H1 (cell line): ENCODE measurements around the gene SKAP1. TPM values are rescaled to one million over a fixed set of nuclear protein-coding genes. Genes with fewer than 3 reads are reported as not detected.

Experiments used
- CTCF ChIA-PET: fragments of 300-600 bp; sonication (Branson Sonifier 250); formaldehyde crosslinking; loops from one replicate; lab custom pipeline; 2021; ENCODE audit not compliant: partially characterized antibody; lab: Charles Lee
- POLR2A ChIA-PET: fragments of 300-600 bp; sonication (Branson Sonifier 250); formaldehyde crosslinking; loops from one replicate; lab custom pipeline; 2021; ENCODE audit warnings: inconsistent platforms; ENCODE audit not compliant: partially characterized antibody; lab: Charles Lee
- DNase-seq, 2 experiments: peaks; one replicate each; pipeline versions ENCODE4 v3.0.0 to v3.0.0-alpha.2; 2010 to 2022; ENCODE audit warnings: low spot score in 2 of 2, low read depth in 1 of 2, mixed read lengths in 1 of 2
- FAIRE-seq: peaks from 2 replicates; lab custom pipeline; 2011; peaks lifted over from hg19 to GRCh38; lab: Jason Lieb, UNC
- H2AFZ ChIP-seq: 2 replicates; pipeline ENCODE4 v1.8.1; 2012; ENCODE audit warnings: low read length, inconsistent platforms
- H2AK5ac ChIP-seq: 2 replicates; pipeline ENCODE4 v1.6.1; 2013; ENCODE audit warnings: low read depth, low read length
- H2BK120ac ChIP-seq: replicated peaks from 2 replicates; pipeline ENCODE3; 2013; ENCODE audit warnings: low read depth, low read length, inconsistent platforms
- H2BK12ac ChIP-seq: 2 replicates; pipeline ENCODE4 v1.6.1; 2013; ENCODE audit warnings: low read depth, low read length
- H2BK15ac ChIP-seq: 2 replicates; pipeline ENCODE4 v1.6.1; 2013; ENCODE audit warnings: low read length
- H2BK20ac ChIP-seq: 2 replicates; pipeline ENCODE4 v1.6.1; 2013; ENCODE audit warnings: low read length
- H2BK5ac ChIP-seq: 2 replicates; pipeline ENCODE4 v1.6.1; 2013; ENCODE audit warnings: low read depth, low read length
- H3K14ac ChIP-seq: 2 replicates; pipeline ENCODE4 v1.6.1; 2013; ENCODE audit warnings: inconsistent platforms; ENCODE audit not compliant: insufficient read length
- H3K18ac ChIP-seq: 2 replicates; pipeline ENCODE4 v1.6.1; 2013; ENCODE audit warnings: low read length; ENCODE audit errors: extremely low read depth
- H3K23ac ChIP-seq: 2 replicates; pipeline ENCODE4 v1.6.1; 2013; ENCODE audit warnings: inconsistent platforms; ENCODE audit not compliant: insufficient read length
- H3K23me2 ChIP-seq: 2 replicates; pipeline ENCODE4 v1.6.1; 2013; ENCODE audit warnings: low read depth, low read length
- H3K27ac ChIP-seq: 2 replicates; pipeline ENCODE4 v1.6.1; 2011; ENCODE audit warnings: low read depth, low read length, inconsistent platforms
- H3K27me3 ChIP-seq, 4 experiments: replicated peaks in 1 of 4; 1 replicate in 1 of 4; 2 replicates in 3 of 4; pipeline versions ENCODE4 v1.6.1 to v1.8.1; 2011 to 2013; ENCODE audit warnings: low read length in 3 of 4, mild to moderate bottlenecking in 3 of 4, inconsistent platforms in 2 of 4, mixed read lengths in 2 of 4, moderate library complexity in 1 of 4; ENCODE audit not compliant: control insufficient read depth in 3 of 4, insufficient read depth in 3 of 4; ENCODE audit errors: extremely low read depth in 1 of 4
- H3K36me3 ChIP-seq, 4 experiments: 2 replicates each; pipeline versions ENCODE4 v1.6.1 to v1.8.1; 2011 to 2013; ENCODE audit warnings: mild to moderate bottlenecking in 4 of 4, low read length in 3 of 4, moderate library complexity in 2 of 4, control low read depth in 1 of 4, inconsistent platforms in 1 of 4; ENCODE audit not compliant: insufficient read depth in 4 of 4, control insufficient read depth in 2 of 4
- H3K4ac ChIP-seq: replicated peaks from 2 replicates; pipeline ENCODE3; 2013; ENCODE audit warnings: low read length, low read depth, mixed read lengths, inconsistent platforms; ENCODE audit not compliant: insufficient read length
- H3K4me1 ChIP-seq, 4 experiments: replicated peaks in 1 of 4; 1 replicate in 1 of 4; 2 replicates in 3 of 4; pipeline versions ENCODE4 v1.6.1 to v1.8.1; 2011 to 2013; ENCODE audit warnings: low read length in 3 of 4, inconsistent platforms in 2 of 4, mixed read lengths in 1 of 4; ENCODE audit not compliant: insufficient read depth in 4 of 4, control insufficient read depth in 3 of 4
- H3K4me2 ChIP-seq, 2 experiments: 2 replicates each; pipeline versions ENCODE4 v1.6.1 to v1.8.1; 2011 to 2013; ENCODE audit warnings: low read depth in 2 of 2, low read length in 2 of 2, control low read depth in 1 of 2, inconsistent platforms in 1 of 2, mild to moderate bottlenecking in 1 of 2; ENCODE audit not compliant: insufficient read depth in 1 of 2
- H3K4me3 ChIP-seq, 4 experiments: fragments of 200-600, 300-600 bp in 1 of 4; sonication (generic), shearing (Covaris generic), sonication (Bioruptor Twin) in 1 of 4; 2 replicates each; pipeline versions ENCODE4 v1.5.1 to v1.8.1; 2011 to 2016; ENCODE audit warnings: low read length in 4 of 4, low read depth in 3 of 4, control low read depth in 2 of 4, inconsistent platforms in 2 of 4, mild to moderate bottlenecking in 2 of 4, mixed read lengths in 1 of 4, moderate library complexity in 1 of 4; ENCODE audit not compliant: insufficient read depth in 2 of 4; ENCODE audit errors: extremely low read depth in 1 of 4
- H3K56ac ChIP-seq: replicated peaks from 2 replicates; pipeline ENCODE3; 2013; ENCODE audit warnings: low read depth, mild to moderate bottlenecking, mixed read lengths, low read length, inconsistent platforms; ENCODE audit not compliant: insufficient read length
- H3K79me1 ChIP-seq: 2 replicates; pipeline ENCODE4 v1.6.1; 2013; ENCODE audit warnings: low read depth, low read length, control low read depth
- H3K79me2 ChIP-seq, 2 experiments: 2 replicates each; pipeline versions ENCODE4 v1.6.1 to v1.8.1; 2012 to 2013; ENCODE audit warnings: low read length in 2 of 2, mild to moderate bottlenecking in 2 of 2, inconsistent platforms in 1 of 2; ENCODE audit not compliant: insufficient read depth in 2 of 2, control insufficient read depth in 1 of 2
- H3K9ac ChIP-seq, 4 experiments: replicated peaks in 1 of 4; 1 replicate in 1 of 4; 2 replicates in 3 of 4; pipeline versions ENCODE4 v1.6.1 to v1.8.1; 2011 to 2013; ENCODE audit warnings: low read depth in 3 of 4, low read length in 3 of 4, control low read depth in 2 of 4, mild to moderate bottlenecking in 2 of 4, moderate library complexity in 2 of 4, inconsistent platforms in 1 of 4; ENCODE audit errors: extremely low read depth in 1 of 4
- H3K9me3 ChIP-seq, 2 experiments: 2 replicates each; pipeline versions ENCODE4 v1.6.1 to v1.8.1; 2012 to 2013; ENCODE audit warnings: mild to moderate bottlenecking in 2 of 2, moderate library complexity in 2 of 2, control low read depth in 1 of 2, inconsistent platforms in 1 of 2, low read depth in 1 of 2, low read length in 1 of 2, mixed read lengths in 1 of 2; ENCODE audit not compliant: insufficient read depth in 2 of 2
- H4K20me1 ChIP-seq, 2 experiments: replicated peaks in 1 of 2; 2 replicates each; pipeline versions ENCODE3 to v1.8.1; 2011 to 2013; ENCODE audit warnings: inconsistent platforms in 2 of 2, low read length in 2 of 2, mild to moderate bottlenecking in 1 of 2; ENCODE audit not compliant: insufficient read depth in 2 of 2, control insufficient read depth in 1 of 2
- H4K5ac ChIP-seq: 2 replicates; pipeline ENCODE4 v1.6.1; 2013; ENCODE audit warnings: low read length, low read depth, mixed read lengths, inconsistent platforms; ENCODE audit not compliant: insufficient read length
- H4K8ac ChIP-seq: 2 replicates; pipeline ENCODE4 v1.8.0; 2013; ENCODE audit warnings: mild to moderate bottlenecking, moderate library complexity, low read length, inconsistent platforms; ENCODE audit not compliant: insufficient read depth; ENCODE audit errors: extremely low read depth
- H4K91ac ChIP-seq: replicated peaks from 2 replicates; pipeline ENCODE3; 2013; ENCODE audit warnings: low read length, mixed read lengths, inconsistent platforms; ENCODE audit not compliant: insufficient read length
- CBX8 ChIP-seq: fragments of 300-800, 300-1000 bp; sonication (generic); IDR thresholded peaks from 2 replicates; pipeline ENCODE4 v1.7.1; 2016; ENCODE audit warnings: low read depth, low read length, borderline replicate concordance
- EGR1 ChIP-seq: IDR thresholded peaks from 2 replicates; pipeline ENCODE4 v1.6.1; 2011; ENCODE audit warnings: low read depth, low read length, borderline replicate concordance
- NANOG ChIP-seq: IDR thresholded peaks from 2 replicates; pipeline ENCODE4 v1.6.1; 2011; ENCODE audit warnings: low read length, low read depth, mild to moderate bottlenecking, inconsistent platforms; ENCODE audit not compliant: insufficient read depth, poor library complexity, severe bottlenecking
- NRF1 ChIP-seq: IDR thresholded peaks from 2 replicates; pipeline ENCODE4 v1.6.1; 2011; ENCODE audit warnings: mild to moderate bottlenecking, low read depth, low read length, improper control_type of control experiment
- RNF2 ChIP-seq: fragments of 200-900, 300-1000 bp; sonication (generic); IDR thresholded peaks from 2 replicates; pipeline ENCODE4 v1.7.1; 2016; ENCODE audit warnings: borderline replicate concordance, low read depth, mild to moderate bottlenecking, antibody characterized with exemption, low read length; ENCODE audit not compliant: poor library complexity, severe bottlenecking; ENCODE audit errors: missing control alignments
- SIN3A ChIP-seq, 2 experiments: IDR thresholded peaks in 1 of 2; conservative IDR thresholded peaks in 1 of 2; 2 replicates each; pipeline ENCODE4 v1.6.1; 2011 to 2012; ENCODE audit warnings: low read length in 2 of 2, improper control_type of control experiment in 1 of 2, low read depth in 1 of 2, mild to moderate bottlenecking in 1 of 2
- TCF12 ChIP-seq: IDR thresholded peaks from 2 replicates; pipeline ENCODE4 v1.6.1; 2011; ENCODE audit warnings: low read depth, mild to moderate bottlenecking, low read length
- TEAD4 ChIP-seq: IDR thresholded peaks from 2 replicates; pipeline ENCODE4 v1.6.1; 2012; ENCODE audit warnings: low read depth, low read length, inconsistent platforms, mixed read lengths
- WGBS, 2 experiments: shearing (Covaris generic) in 1 of 2; methylation state at CpG; one replicate each; pipeline versions ENCODE4 v1.1.6 to v1.1.7; 2013 to 2015; ENCODE audit warnings: low lambda C conversion rate in 2 of 2, mixed read lengths in 2 of 2, inconsistent platforms in 1 of 2, low coverage in 1 of 2, missing lambda C conversion rate in 1 of 2; ENCODE audit not compliant: insufficient replicate concordance in 2 of 2, insufficient coverage in 1 of 2, insufficient read length in 1 of 2; ENCODE audit errors: extremely low coverage in 1 of 2, missing lambda C conversion rate in 1 of 2; 5-methylcytosine and 5-hydroxymethylcytosine counted together
- polyA plus RNA-seq, 7 experiments: library from polyadenylated mRNA; depleted of rRNA in 3 of 7; stranded (reverse) in 5 of 7; unstranded in 2 of 7; fragments of >200 nt in 5 of 7; fragments of 200-250 nt in 2 of 7; gene quantifications; 1 replicate in 5 of 7; 2 replicates in 1 of 7; 4 replicates in 1 of 7; pipeline versions ENCODE4 v1.2.1 to v1.2.3, GENCODE V29; 2011 to 2013; ENCODE audit warnings: missing spikeins in 2 of 7, mixed read lengths in 2 of 7
- total RNA-seq: library from RNA; stranded (reverse); fragmentation: NEBNext Ultra II Directional; extraction: Animal tissue kit (Norgen Biotek cat#: 25700); gene quantifications from 2 replicates; pipeline ENCODE4 v1.2.1, GENCODE V29; 2021

SKAP1 gene
- total and polyA plus RNA-seq, 2 of the 8 experiments (the other 6 are each of a cell fraction or from before 2014, with no cell fraction given): not detected

DNA sequence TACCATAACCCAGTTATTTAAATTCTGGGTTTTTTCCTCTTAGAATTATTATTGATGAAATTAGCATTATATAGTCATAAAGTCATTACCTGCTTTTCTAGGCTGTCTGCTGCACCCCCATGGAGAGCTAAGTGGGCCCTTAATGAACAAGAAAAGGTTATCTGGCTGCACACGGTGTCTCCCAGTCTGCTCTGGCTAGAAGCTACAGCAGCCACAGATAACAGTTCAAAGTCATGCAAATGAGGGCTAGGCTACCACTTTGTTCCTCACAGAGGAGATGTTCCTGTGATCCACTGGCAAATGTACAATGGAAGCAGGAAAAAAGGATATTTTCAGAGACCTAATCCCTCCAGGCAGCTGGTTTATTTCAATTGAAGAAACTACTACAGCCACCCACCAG, 210.4 kb downstream of the SKAP1 start:
- CTCF ChIA-PET: interaction anchor here (1.0 to 1.6 kb wide), 3 partner anchors 9 to 369 kb away, joined by 3 to 14 read pairs (median 3); no protein-coding TSS in a partner anchor
- POLR2A ChIA-PET: no interaction called here
- Histone ChIP-seq H3K4ac (no peak overlapping the region), H3K79me1 (no peaks in the 10 kb centered on the region), H3K23ac (no peak overlapping the region), H2BK20ac (no peak overlapping the region), H4K91ac (no peak overlapping the region), H4K5ac (no peak overlapping the region), H2BK120ac (no peak overlapping the region), H3K9ac (no peak overlapping the region), H2BK12ac (no peak overlapping the region), H3K4me2 (no peak overlapping the region), H2AK5ac (no peak overlapping the region), H3K23me2 (no peaks in the 10 kb centered on the region), H2BK15ac (no peak overlapping the region), H3K4me1 (peaks cover 0 to under 1% (median 0%) of the 10 kb centered on the region in 4 experiments; a peak in 2 of 7 replicates), H3K4me3 (no peak overlapping the region)
- peak; percentile 28 for FAIRE-seq
- WGBS, 2 experiments: 43% methylated on average over 1 of the region's 1 CpG; no CpG with 5 or more reads in 1 of the 2 experiments
- no peak for TF ChIP-seq TCF12
- no peak for TF ChIP-seq NRF1
- no peak for TF ChIP-seq EGR1
- TF ChIP-seq CBX8: no peak
- no peak for TF ChIP-seq SIN3A (conservative IDR thresholded peaks at IDR 0.05 in 1 of 2, IDR thresholded peaks at IDR 0.05 in 1 of 2; ENCODE audit: low read depth in 1 of 2, low read length in 2 of 2)
- TF ChIP-seq RNF2: no peak
- TF ChIP-seq TEAD4: no peak
- TF ChIP-seq NANOG: peak; percentile 91
- TF ChIP-seq, all 59 proteins: peak for 1
- Histone ChIP-seq H3K56ac (no peak overlapping the region), H2BK5ac (no peak overlapping the region), H3K27me3 (peaks cover 0 to 3% (median 1%) of the 10 kb centered on the region in 4 experiments; a peak in 3 of 7 replicates), H3K9me3 (no peaks in the 10 kb centered on the region), H3K36me3 (no peaks in the 10 kb centered on the region), H2AFZ (no peak overlapping the region), H3K79me2 (no peaks in the 10 kb centered on the region), H3K18ac (no peak overlapping the region), H4K20me1 (no peaks in the 10 kb centered on the region), H3K14ac (no peak overlapping the region), H3K27ac (no peak overlapping the region), H4K8ac (no peak overlapping the region)
- DNase-seq: no peak
